HepG2 (cell line): ENCODE measurements around the gene TUBA8. TPM values are rescaled to one million over a fixed set of nuclear protein-coding genes. Genes with fewer than 3 reads are reported as not detected.

ENCODE experiments used
- ATAC-seq: fragments of 200-7000 bp; cut with Tn5 transposase; 3 replicates; pipeline ENCODE4 v1.9.1; 2020; ENCODE audit warnings: mild to moderate bottlenecking, moderate library complexity
- BruUV-seq: library from RNA; stranded (reverse); fragments of 400-500 nt; replicated peaks from 2 replicates; lab custom pipeline; 2021; lab: Mats Ljungman, UMichigan
- CTCF ChIA-PET: fragments of 300-600 bp; formaldehyde crosslinking; extraction: SDS; loops from one replicate; lab custom pipeline; 2021; ENCODE audit warnings: low total read pairs, inconsistent platforms, low intra/inter-chr PET ratio; lab: Yijun Ruan, JAX
- POLR2A ChIA-PET: fragments of 350-600 bp; sonication (Branson Sonifier 250); formaldehyde crosslinking; loops from one replicate; lab custom pipeline; 2020; ENCODE audit warnings: antibody characterized with exemption, inconsistent platforms; lab: Yijun Ruan, JAX
- DNase-seq: peaks from one replicate; pipeline ENCODE4 v3.0.0-alpha.2; 2015; ENCODE audit warnings: low spot score
- FAIRE-seq: peaks from 3 replicates; lab custom pipeline; 2011; peaks lifted over from hg19 to GRCh38; lab: Jason Lieb, UNC
- H2AFZ ChIP-seq: one replicate; pipeline ENCODE4 v1.6.1; 2011; ENCODE audit warnings: low read length, inconsistent platforms
- H3K27ac ChIP-seq: fragments of 300-600 bp; 3 replicates; pipeline ENCODE4 v1.8.0; 2011; ENCODE audit warnings: mixed run types, mild to moderate bottlenecking, mixed read lengths, low read length, inconsistent platforms; ENCODE audit not compliant: insufficient read depth; ENCODE audit errors: extremely low read length
- H3K27me3 ChIP-seq, 2 experiments: fragments of 200-600 bp in 1 of 2; 2 replicates in 1 of 2; 3 replicates in 1 of 2; pipeline versions ENCODE4 v1.6.0 to v1.8.0; 2011; ENCODE audit warnings: low read length in 2 of 2, mild to moderate bottlenecking in 2 of 2, moderate library complexity in 2 of 2, inconsistent platforms in 1 of 2; ENCODE audit not compliant: insufficient read depth in 2 of 2, control insufficient read depth in 1 of 2
- H3K36me3 ChIP-seq, 2 experiments: fragments of 200-600 bp in 1 of 2; replicated peaks in 1 of 2; 2 replicates in 1 of 2; 3 replicates in 1 of 2; pipeline versions ENCODE4 v1.5.1 to v1.8.0; 2011; ENCODE audit warnings: low read length in 2 of 2, inconsistent platforms in 1 of 2; ENCODE audit not compliant: insufficient read depth in 2 of 2, control insufficient read depth in 1 of 2
- H3K4me1 ChIP-seq: 2 replicates; pipeline ENCODE4 v1.5.1; 2012; ENCODE audit warnings: low read length, inconsistent platforms; ENCODE audit not compliant: insufficient read depth
- H3K4me2 ChIP-seq: 2 replicates; pipeline ENCODE4 v1.6.0; 2011; ENCODE audit warnings: low read depth, low read length, inconsistent platforms
- H3K4me3 ChIP-seq, 3 experiments: fragments of 200-600 bp in 1 of 3; sonication (generic), shearing (Covaris generic) in 1 of 3; replicated peaks in 1 of 3; 2 replicates each; pipeline ENCODE4 v1.5.1; 2011 to 2016; ENCODE audit warnings: low read length in 3 of 3, inconsistent platforms in 2 of 3, low read depth in 2 of 3, mild to moderate bottlenecking in 2 of 3, control low read depth in 1 of 3, mixed read lengths in 1 of 3; ENCODE audit not compliant: insufficient read depth in 1 of 3
- H3K79me2 ChIP-seq: one replicate; pipeline ENCODE4 v1.6.1; 2011; ENCODE audit warnings: low read length, inconsistent platforms; ENCODE audit not compliant: insufficient read depth
- H3K9ac ChIP-seq: 2 replicates; pipeline ENCODE4 v1.6.0; 2011; ENCODE audit warnings: mild to moderate bottlenecking, low read depth, low read length, inconsistent platforms; ENCODE audit not compliant: insufficient read depth
- H3K9me3 ChIP-seq: 2 replicates; pipeline ENCODE4 v1.5.1; 2012; ENCODE audit warnings: mild to moderate bottlenecking, low read length
- H4K20me1 ChIP-seq: 2 replicates; pipeline ENCODE4 v1.6.0; 2011; ENCODE audit warnings: inconsistent platforms, mild to moderate bottlenecking, low read length, moderate library complexity; ENCODE audit not compliant: insufficient read depth
- NFAT5 ChIP-seq: sonication (generic); formaldehyde crosslinking; IDR thresholded peaks from 2 replicates; pipeline ENCODE4 v1.4.0; 2020; ENCODE audit warnings: missing genetic modification reagents
- ZNF121 ChIP-seq: sonication (generic); formaldehyde crosslinking; IDR thresholded peaks from 2 replicates; pipeline ENCODE4 v1.5.0; 2020; ENCODE audit warnings: mild to moderate bottlenecking, missing genetic modification reagents
- ZNF205 ChIP-seq: IDR thresholded peaks from 2 replicates; pipeline ENCODE4 v1.6.1; 2018; ENCODE audit warnings: missing biosample characterization, missing genetic modification reagents
- ZNF350 ChIP-seq: sonication (generic); formaldehyde crosslinking; IDR thresholded peaks from 2 replicates; pipeline ENCODE4 v1.4.0; 2020; ENCODE audit warnings: mild to moderate bottlenecking, low read depth, missing genetic modification reagents, borderline replicate concordance
- WGBS: methylation state at CpG from one replicate; pipeline ENCODE4 v1.1.6; 2017; ENCODE audit warnings: low lambda C conversion rate; 5-methylcytosine and 5-hydroxymethylcytosine counted together
- in situ Hi-C: cut with HindIII; loops from 2 replicates; pipeline ENCODE4 v1.10.0; 2017; ENCODE audit warnings: low pct_unique_long_range_greater_than_20kb; ENCODE audit not compliant: extremely low pct_ligation_motif_present
- intact Hi-C: fragments of 100-400 bp; cut with micrococcal nuclease; formaldehyde crosslinking; loops from one replicate; pipeline ENCODE4 v1.10.0; 2022; ENCODE audit not compliant: unreplicated experiment
- polyA plus RNA-seq, 8 experiments: library from polyadenylated mRNA; depleted of rRNA in 3 of 8; stranded (reverse) in 7 of 8; unstranded in 1 of 8; fragments of >200 nt; fragmentation: Illumina TruSeq in 4 of 8; extraction: Trizol in 4 of 8; gene quantifications; 2 replicates each; pipeline versions ENCODE4 v1.2.1 to v1.2.3, GENCODE V29; 2011 to 2016; ENCODE audit warnings: low read depth in 4 of 8, missing spikeins in 1 of 8, mixed read lengths in 1 of 8; ENCODE audit not compliant: insufficient read depth in 1 of 8
- total RNA-seq, 5 experiments: library from RNA; depleted of rRNA; stranded (reverse); fragments of >200 nt; fragmentation: Illumina TruSeq; extraction: Trizol; gene quantifications; 2 replicates each; pipeline ENCODE4 v1.2.3, GENCODE V29; 2016; ENCODE audit warnings: low read depth in 1 of 5
- TF ChIP-seq, protein P1 (sequence below): IDR thresholded peaks from 2 replicates; pipeline ENCODE4 v1.6.1; 2016; ENCODE audit warnings: missing compliant biosample characterization, missing genetic modification reagents, borderline replicate concordance

Gene TUBA8
- total and polyA plus RNA-seq, 2 of the 13 experiments (the other 11 are each of a cell fraction or from before 2014, with no cell fraction given), result 0.35 to 0.69 TPM

- intact Hi-C loops (no loop called here), in situ Hi-C loops (loop anchor here (5.0 to 10.0 kb wide), 2 partner anchors 71 to 159 kb away; no protein-coding TSS in a partner anchor)
- H3K79me2 ChIP-seq, result peaks cover 10% of the 10 kb centered on the region
- no peak for ATAC-seq
- H3K9ac ChIP-seq, result no peak overlapping the region
- H3K27ac ChIP-seq, result no peak overlapping the region
- H2AFZ ChIP-seq, result no peak overlapping the region
- no peak for TF ChIP-seq NFAT5 (CRISPR knock-in tag)
- no peak for TF ChIP-seq ZNF121 (CRISPR knock-in tag)
- no peak for TF ChIP-seq ZNF350 (CRISPR knock-in tag)
- no peak for TF ChIP-seq ZNF205 (CRISPR knock-in tag)
- TF ChIP-seq, protein P1, sequence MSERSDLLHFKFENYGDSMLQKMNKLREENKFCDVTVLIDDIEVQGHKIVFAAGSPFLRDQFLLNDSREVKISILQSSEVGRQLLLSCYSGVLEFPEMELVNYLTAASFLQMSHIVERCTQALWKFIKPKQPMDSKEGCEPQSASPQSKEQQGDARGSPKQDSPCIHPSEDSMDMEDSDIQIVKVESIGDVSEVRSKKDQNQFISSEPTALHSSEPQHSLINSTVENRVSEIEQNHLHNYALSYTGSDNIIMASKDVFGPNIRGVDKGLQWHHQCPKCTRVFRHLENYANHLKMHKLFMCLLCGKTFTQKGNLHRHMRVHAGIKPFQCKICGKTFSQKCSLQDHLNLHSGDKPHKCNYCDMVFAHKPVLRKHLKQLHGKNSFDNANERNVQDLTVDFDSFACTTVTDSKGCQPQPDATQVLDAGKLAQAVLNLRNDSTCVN (CRISPR knock-in tag), result no peak
- ChIA-PET POLR2A (interaction anchor here (2.2 kb wide), 1 partner anchor 17 kb away, joined by 5 read pairs; no protein-coding TSS in a partner anchor), CTCF (no interaction called here)
- no peaks in the 10 kb centered on the region for H4K20me1 ChIP-seq
- H3K4me1 ChIP-seq, result peaks cover 50% of the 10 kb centered on the region
- H3K9me3 ChIP-seq, result no peaks in the 10 kb centered on the region
- BruUV-seq, result no TSS peak
- FAIRE-seq, result no peak
- H3K4me3 ChIP-seq, result no peak overlapping the region
- 43% methylated on average over 2 of the region's 2 CpGs for WGBS
- no peak overlapping the region for H3K4me2 ChIP-seq
- DNase-seq, result no peak
- no peaks in the 10 kb centered on the region for H3K36me3 ChIP-seq
- no peaks in the 10 kb centered on the region; a peak in 1 of 5 replicates for H3K27me3 ChIP-seq
Measured at GRCh38 chr22:18073467-18073866, 37.1 kb upstream of the TUBA8 start.
